OCI-M2 (cell line): ENCODE measurements around the gene CTSG.
"Not testable (repeated sequence)": the region's sequence is repeated elsewhere in the genome, so short reads cannot be mapped to it uniquely, and the experiment has no call there.

ENCODE experiments used
- DNase-seq: peaks from one replicate; lab custom pipeline; 2025; ENCODE audit not compliant: unreplicated experiment; lab: John Stamatoyannopoulos, UW

CTSG gene

DNA sequence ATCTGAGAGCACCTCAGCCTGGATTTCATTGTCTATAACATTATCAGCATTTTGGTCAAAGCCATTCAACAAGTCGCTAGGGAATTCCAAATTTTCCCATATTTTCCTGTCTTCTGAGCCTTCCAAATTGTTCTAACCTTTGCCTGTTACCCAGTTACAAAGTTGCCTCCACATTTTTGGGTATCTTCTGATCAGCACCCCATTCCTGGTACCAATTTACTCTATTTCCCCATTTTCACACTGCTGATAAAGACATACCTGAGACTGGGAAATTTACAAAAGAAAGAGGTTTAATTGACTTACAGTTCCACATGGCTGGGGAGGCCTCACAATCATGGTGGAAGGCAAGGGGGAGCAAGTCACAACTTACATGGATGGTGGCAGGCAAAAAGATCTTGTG is 27.0 kb downstream of the CTSG start:
- DNase-seq, result not testable (repeated sequence)

DNA sequence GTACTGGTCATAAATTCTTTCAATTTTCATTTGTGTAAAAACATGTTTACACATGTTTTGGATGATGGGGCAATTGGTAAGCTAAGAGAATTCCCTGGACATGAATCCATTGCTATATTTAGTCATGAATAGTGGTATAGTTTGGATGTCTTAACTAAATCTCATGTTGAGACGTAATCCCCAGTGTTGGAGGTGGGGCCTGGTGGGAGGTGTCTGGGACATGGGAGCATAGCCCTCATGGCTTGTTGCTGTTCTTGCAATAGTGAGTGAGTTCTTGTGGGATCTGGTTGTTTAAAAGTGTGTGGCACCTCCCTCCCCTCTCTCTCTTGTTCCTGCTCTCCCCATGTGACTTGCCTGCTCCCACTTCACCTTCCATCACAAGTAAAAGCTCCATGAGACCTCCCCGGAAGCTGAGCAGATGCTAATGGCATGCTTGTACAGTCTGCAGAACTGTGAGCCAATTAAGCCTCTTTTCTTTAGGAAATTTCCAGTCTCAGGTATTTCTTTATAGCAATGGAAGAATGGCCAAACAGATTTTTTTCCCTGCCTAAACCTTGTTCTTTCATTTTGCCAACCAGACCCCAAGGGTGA is 33.6 kb downstream of the CTSG start:
- DNase-seq, result no peak

DNA sequence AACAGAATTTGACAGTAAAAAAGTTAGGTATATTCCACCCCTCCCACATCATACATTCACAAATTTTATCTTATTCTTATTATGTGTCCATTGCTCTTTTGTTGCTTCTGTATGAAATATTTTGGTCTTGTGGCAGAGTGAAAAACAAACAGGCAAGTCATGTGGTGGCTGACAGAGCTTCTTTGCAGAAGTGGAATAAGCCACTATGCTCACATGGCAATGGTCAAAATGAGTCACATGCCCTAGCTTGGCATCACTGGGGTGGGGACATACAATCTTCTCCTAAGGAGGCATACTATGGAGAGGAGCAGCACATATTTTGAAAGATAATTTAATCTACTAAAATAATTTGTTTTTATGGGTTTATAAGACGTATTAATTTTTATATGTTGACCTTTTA is 40.3 kb downstream of the CTSG start:
- DNase-seq, result no peak

DNA sequence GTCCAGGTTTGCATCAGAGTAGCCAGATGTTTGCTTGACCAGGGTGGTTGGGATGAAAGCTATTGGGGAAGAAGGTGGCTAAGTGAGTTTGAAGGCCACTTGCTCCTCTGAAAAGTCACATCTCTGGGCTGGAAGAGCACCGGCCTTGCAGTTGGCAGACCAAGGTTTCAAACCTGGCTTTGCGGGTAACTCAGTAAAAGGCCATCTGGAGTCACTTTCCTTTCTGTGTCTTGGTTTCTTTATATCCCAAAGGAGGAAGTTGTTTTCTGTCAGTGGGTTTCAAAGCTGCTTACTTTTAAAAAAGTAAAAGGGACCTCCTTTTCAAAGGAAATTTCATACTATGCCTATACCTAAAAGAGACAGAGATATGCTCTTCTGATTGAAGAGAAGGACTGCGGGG is 41.8 kb downstream of the CTSG start:
- no peak for DNase-seq

DNA sequence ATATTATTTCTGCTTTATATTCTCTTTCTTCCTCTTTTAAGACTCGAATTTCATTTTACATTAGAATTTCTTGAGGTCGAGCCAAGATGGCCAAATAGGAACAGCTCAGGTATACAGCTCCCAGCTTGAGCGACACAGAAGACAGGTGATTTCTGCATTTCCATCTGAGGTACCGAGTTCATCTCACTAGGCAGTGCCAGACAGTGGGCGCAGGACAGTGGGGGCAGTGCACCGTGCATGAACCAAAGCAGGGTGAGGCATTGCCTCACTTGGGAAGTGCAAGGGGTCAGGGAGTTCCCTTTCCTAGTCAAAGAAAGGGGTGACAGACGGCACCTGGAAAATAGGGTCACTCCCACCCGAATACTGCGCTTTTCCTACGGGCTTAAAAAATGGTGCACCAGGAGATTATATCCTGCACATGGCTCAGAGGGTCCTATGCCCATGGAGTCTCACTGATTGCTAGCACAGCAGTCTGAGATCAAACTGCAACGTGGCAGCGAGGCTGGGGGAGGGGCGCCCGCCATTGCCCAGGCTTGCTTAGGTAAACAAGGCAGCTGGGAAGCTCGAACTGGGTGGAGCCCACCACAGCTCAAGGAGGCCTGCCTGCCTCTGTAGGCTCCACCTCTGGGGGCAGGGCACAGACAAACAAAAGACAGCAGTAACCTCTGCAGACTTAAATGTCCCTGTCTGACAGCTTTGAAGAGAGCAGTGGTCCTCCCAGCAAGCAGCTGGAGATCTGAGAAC is 50.0 kb downstream of the CTSG start:
- not testable (repeated sequence) for DNase-seq
